ENCODE data around the gene B9D2. TPM values are rescaled to one million over a fixed set of nuclear protein-coding genes. Genes with fewer than 3 reads are reported as not detected.

The B9D2 gene
- total RNA-seq, 1 donor from 2014 or later, result 2.5 TPM

DNA sequence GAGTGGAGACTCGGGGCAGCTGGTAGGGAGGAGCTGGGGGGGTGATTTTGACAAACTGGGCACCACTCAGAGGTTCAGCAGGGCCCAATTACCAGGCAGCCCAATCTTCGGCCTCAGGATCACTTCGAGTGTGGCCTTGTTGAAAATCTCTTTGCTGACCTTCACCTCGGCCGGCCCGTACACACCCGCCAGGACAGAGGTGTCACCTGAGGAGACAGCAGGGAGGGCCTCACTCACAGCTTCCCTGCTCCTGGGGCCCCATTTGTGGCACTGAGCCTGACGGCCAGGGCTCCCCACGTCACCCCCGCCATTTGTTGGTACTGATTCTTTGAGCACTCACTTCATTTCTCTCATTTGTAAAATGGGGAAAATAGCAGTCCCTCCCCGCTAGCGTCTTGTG lies 28.8 kb upstream of the B9D2 start:
- Histone ChIP-seq H3K9me3 (ENCODE audit: low read depth) (no peaks in the 10 kb centered on the region), H3K36me3 (no peaks in the 10 kb centered on the region), H4K20me1 (ENCODE audit: low read depth) (no peaks in the 10 kb centered on the region), H3K4me1 (no peaks in the 10 kb centered on the region), H3K79me2 (ENCODE audit: low read depth) (peaks cover 19% of the 10 kb centered on the region), H3K9ac (no peak overlapping the region), H2AFZ (replicated peaks) (no peak overlapping the region), H3F3A (ENCODE audit: low read depth) (peaks cover 4% of the 10 kb centered on the region), H3K27ac (no peak overlapping the region), H3K4me2 (no peak overlapping the region), H3K4me3 (no peak overlapping the region), H3K27me3 (no peaks in the 10 kb centered on the region)
- Mint-ChIP-seq H3K4me1 (peaks cover 14% of the 10 kb centered on the region), H3K36me3 (peaks cover 2% of the 10 kb centered on the region), H3K27me3 (ENCODE audit: insufficient read depth, low read depth) (peaks cover 9% of the 10 kb centered on the region), H3K4me3 (no peak overlapping the region), H3K27ac (no peak overlapping the region), H3K9me3 (no peaks in the 10 kb centered on the region)
- DNase-seq (ENCODE audit: low spot score), result no peak
- TF ChIP-seq EZH2phosphoT487 (IDR thresholded peaks at IDR 0.05) (no peak), CTCF (IDR thresholded peaks at IDR 0.05) (no peak)

DNA sequence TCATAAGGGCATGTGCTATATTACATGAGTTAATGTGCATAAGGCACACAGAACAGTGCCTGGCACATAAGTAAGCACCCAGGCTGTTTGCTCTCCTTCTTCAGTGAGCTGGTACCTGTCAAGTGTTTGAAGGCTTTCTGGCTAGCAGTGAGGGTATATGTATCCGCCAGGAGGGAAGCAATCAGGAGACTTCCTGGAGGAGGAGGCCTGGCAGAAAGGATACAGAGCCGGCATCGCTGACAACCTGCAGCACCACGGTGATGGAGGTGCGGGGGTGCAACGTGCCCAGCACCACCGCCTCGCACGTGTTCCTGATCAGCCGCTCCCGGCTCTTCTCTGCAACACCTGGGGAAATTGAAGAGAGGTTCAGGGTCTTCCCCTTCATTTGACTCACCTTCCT lies 27.7 kb upstream of the B9D2 start:
- H3K27me3 Mint-ChIP-seq (ENCODE audit: insufficient read depth, low read depth), result peaks cover 5% of the 10 kb centered on the region
- TF ChIP-seq CTCF (IDR thresholded peaks at IDR 0.05) (no peak), EZH2phosphoT487 (IDR thresholded peaks at IDR 0.05) (no peak), EZH2 (IDR thresholded peaks at IDR 0.05) (no peak)
- H3K27ac Mint-ChIP-seq, result no peak overlapping the region
- no peaks in the 10 kb centered on the region for H3K9me3 Mint-ChIP-seq
- H3K4me1 ChIP-seq, result no peaks in the 10 kb centered on the region
- no peaks in the 10 kb centered on the region for H3K36me3 ChIP-seq
- H4K20me1 ChIP-seq (ENCODE audit: low read depth), result no peaks in the 10 kb centered on the region
- peaks cover 4% of the 10 kb centered on the region for H3F3A ChIP-seq (ENCODE audit: low read depth)
- H3K9me3 ChIP-seq (ENCODE audit: low read depth), result no peaks in the 10 kb centered on the region
- no peaks in the 10 kb centered on the region for H3K27me3 ChIP-seq
- no peak for DNase-seq (ENCODE audit: low spot score)
- peaks cover 2% of the 10 kb centered on the region for H3K36me3 Mint-ChIP-seq
- H3K4me2 ChIP-seq, result no peak overlapping the region
- no peak overlapping the region for H3K4me3 ChIP-seq
- H2AFZ ChIP-seq (replicated peaks), result no peak overlapping the region
- H3K27ac ChIP-seq, result no peak overlapping the region
- peaks cover 11% of the 10 kb centered on the region for H3K4me1 Mint-ChIP-seq
- H3K79me2 ChIP-seq (ENCODE audit: low read depth), result peaks cover 14% of the 10 kb centered on the region
- H3K9ac ChIP-seq, result no peak overlapping the region
- H3K4me3 Mint-ChIP-seq, result no peak overlapping the region

- Histone ChIP-seq H3K27me3 (no peaks in the 10 kb centered on the region), H3K4me3 (no peak overlapping the region), H4K20me1 (ENCODE audit: low read depth) (no peaks in the 10 kb centered on the region), H3K79me2 (ENCODE audit: low read depth) (no peaks in the 10 kb centered on the region), H3K36me3 (no peaks in the 10 kb centered on the region), H3F3A (ENCODE audit: low read depth) (no peaks in the 10 kb centered on the region), H2AFZ (replicated peaks) (no peak overlapping the region), H3K4me2 (no peak overlapping the region), H3K9ac (no peak overlapping the region), H3K27ac (no peak overlapping the region), H3K4me1 (no peaks in the 10 kb centered on the region), H3K9me3 (ENCODE audit: low read depth) (no peaks in the 10 kb centered on the region)
- Mint-ChIP-seq H3K36me3 (peaks cover 8% of the 10 kb centered on the region), H3K4me1 (no peaks in the 10 kb centered on the region), H3K9me3 (no peaks in the 10 kb centered on the region), H3K4me3 (no peak overlapping the region), H3K27me3 (ENCODE audit: insufficient read depth, low read depth) (peaks cover 3% of the 10 kb centered on the region), H3K27ac (peak overlapping the region; percentile 50)
- no peak for DNase-seq (ENCODE audit: low spot score)
- TF ChIP-seq EZH2 (IDR thresholded peaks at IDR 0.05), result no peak
- TF ChIP-seq CTCF (IDR thresholded peaks at IDR 0.05), result no peak
- TF ChIP-seq EZH2phosphoT487 (IDR thresholded peaks at IDR 0.05), result no peak
These were observed 22.5 kb upstream of the B9D2 start for GRCh38 chr19:41386442-41386841.

Measured in neural progenitor cell (in vitro differentiated cells).